Natural killer cell (primary cell): ENCODE results near the gene SCG3. TPM values are rescaled to one million over a fixed set of nuclear protein-coding genes. Genes with fewer than 3 reads are reported as not detected.

Experiments
- ATAC-seq, 3 donors: fragments of 150-1000 bp in 2 of 3; fragments of 200-7000 bp in 1 of 3; cut with Tn5 transposase; 1 replicate in 1 of 3; 2 replicates in 2 of 3; pipeline ENCODE4 v1.10.0; 2021; ENCODE audit warnings: mild to moderate bottlenecking in 2 of 3, moderate library complexity in 2 of 3
- DNase-seq, 2 donors: peaks; one replicate each; pipeline versions ENCODE4 v3.0.0 to v3.0.0-alpha.2; 2013 to 2021; ENCODE audit warnings: mixed read lengths in 1 of 2
- H3K27ac ChIP-seq: one replicate; pipeline ENCODE4 v1.5.1; 2013; ENCODE audit warnings: mild to moderate bottlenecking, low read length
- H3K27me3 ChIP-seq: one replicate; pipeline ENCODE4 v1.6.1; 2013; ENCODE audit warnings: low read length; ENCODE audit not compliant: control insufficient read depth, insufficient read depth
- H3K36me3 ChIP-seq: one replicate; pipeline ENCODE4 v1.6.1; 2013; ENCODE audit warnings: low read length; ENCODE audit not compliant: control insufficient read depth, insufficient read depth
- H3K4me1 ChIP-seq: one replicate; pipeline ENCODE4 v1.6.1; 2013; ENCODE audit warnings: low read length; ENCODE audit not compliant: control insufficient read depth, insufficient read depth
- H3K4me3 ChIP-seq: one replicate; pipeline ENCODE4 v1.5.1; 2013; ENCODE audit warnings: low read length
- H3K9me3 ChIP-seq: one replicate; pipeline ENCODE4 v1.6.1; 2013; ENCODE audit warnings: low read length; ENCODE audit not compliant: control insufficient read depth, insufficient read depth
- H3K27ac Mint-ChIP-seq, 2 donors: one replicate each; pipeline ENCODE4 v1.8.0; 2022; ENCODE audit warnings: mild to moderate bottlenecking in 2 of 2, mixed read lengths in 2 of 2, moderate library complexity in 1 of 2
- H3K27me3 Mint-ChIP-seq, 2 donors: one replicate each; pipeline ENCODE4 v1.8.0; 2022; ENCODE audit warnings: low read depth in 2 of 2, mixed read lengths in 2 of 2
- H3K36me3 Mint-ChIP-seq: one replicate; pipeline ENCODE4 v1.8.0; 2022; ENCODE audit warnings: mixed read lengths
- H3K4me1 Mint-ChIP-seq, 2 donors: one replicate each; pipeline ENCODE4 v1.8.0; 2022; ENCODE audit warnings: mixed read lengths in 2 of 2
- H3K4me3 Mint-ChIP-seq: one replicate; pipeline ENCODE4 v1.8.0; 2022; ENCODE audit warnings: mild to moderate bottlenecking, moderate library complexity, mixed read lengths
- H3K9me3 Mint-ChIP-seq, 2 donors: one replicate each; pipeline ENCODE4 v1.8.0; 2022; ENCODE audit warnings: mixed read lengths in 2 of 2
- CTCF ChIP-seq: fragments of 200-600 bp; IDR thresholded peaks from one replicate; pipeline ENCODE4 v1.8.0; 2022; ENCODE audit warnings: antibody characterized with exemption
- WGBS: methylation state at CpG from one replicate; pipeline ENCODE4 v1.1.7; 2013; ENCODE audit warnings: missing lambda C conversion rate; ENCODE audit not compliant: insufficient coverage; 5-methylcytosine and 5-hydroxymethylcytosine counted together
- intact Hi-C: fragments of 100-400 bp; cut with micrococcal nuclease; formaldehyde crosslinking; loops from one replicate; pipeline ENCODE4 v1.14.2; 2022
- total RNA-seq, 4 donors: library from RNA; stranded (reverse); fragments of 120-200 nt in 1 of 4; gene quantifications; one replicate each; pipeline versions ENCODE4 v1.2.3 to v1.2.4, GENCODE V29; 2013 to 2022

The SCG3 gene
- total RNA-seq, 3 donors from 2014 or later (not counting 1 experiment from before 2014, with no cell fraction given) = not detected

- intact Hi-C loops = no loop called here
- peaks cover 12% of the 10 kb centered on the region for H3K4me1 ChIP-seq
- peaks cover 10% of the 10 kb centered on the region for H3K27me3 ChIP-seq
- H3K27me3 Mint-ChIP-seq = peaks cover 53 to 73% of the 10 kb centered on the region in 2 donors
- no peaks in the 10 kb centered on the region for H3K9me3 ChIP-seq
- peaks cover 6 to 10% of the 10 kb centered on the region in 2 donors for H3K4me1 Mint-ChIP-seq
- 66% methylated on average over 4 of the region's 4 CpGs for WGBS
- no peak overlapping the region for H3K27ac ChIP-seq
- no peak for TF ChIP-seq CTCF
- DNase-seq = no peak
- no peaks in the 10 kb centered on the region for H3K36me3 Mint-ChIP-seq
- H3K9me3 Mint-ChIP-seq = no peaks in the 10 kb centered on the region
- H3K27ac Mint-ChIP-seq = no peak overlapping the region
- H3K36me3 ChIP-seq = no peaks in the 10 kb centered on the region
- ATAC-seq = no peak
- peak overlapping the region; percentile 83 for H3K4me3 Mint-ChIP-seq
- H3K4me3 ChIP-seq = no peak overlapping the region
Observed at GRCh38 chr15:51750186-51750585, 68.9 kb downstream of the SCG3 start.

- no peaks in the 10 kb centered on the region for H3K9me3 ChIP-seq
- peak within 1 kb of the TSS; percentile 48 for H3K4me3 ChIP-seq
- peaks cover 12% of the 10 kb centered on the region for H3K4me1 ChIP-seq
- Mint-ChIP-seq H3K27me3 (peaks cover 56 to 69% of the 10 kb centered on the region in 2 donors), H3K4me3 (peak within 1 kb of the TSS; percentile 83), H3K27ac (no peak within 1 kb of the TSS), H3K4me1 (peaks cover 6 to 10% of the 10 kb centered on the region in 2 donors), H3K9me3 (no peaks in the 10 kb centered on the region), H3K36me3 (no peaks in the 10 kb centered on the region)
- peaks cover 8% of the 10 kb centered on the region for H3K27me3 ChIP-seq
- no peak for TF ChIP-seq CTCF
- WGBS = 14% methylated on average over 65 of the region's 65 CpGs
- peak in 1 of 2 donors; percentile 69 for DNase-seq
- ATAC-seq = peak; percentile 58 to 76 (median 76)
- no peaks in the 10 kb centered on the region for H3K36me3 ChIP-seq
- intact Hi-C loops = no loop called here
- no peak within 1 kb of the TSS for H3K27ac ChIP-seq
Observed at GRCh38 chr15:51750792-51751696, 69.7 kb downstream of the SCG3 start, which contains the start of gene TMOD2. Gene TMOD2 (plus strand): TSS chr15:51751597. CDS start chr15:51766442, 14,845 bp downstream.

GRCh38 chr15:51751697-51752683 lies 70.7 kb downstream of the SCG3 start:
- Mint-ChIP-seq H3K4me3 (peak overlapping the region; percentile 82), H3K27me3 (peaks cover 55 to 64% of the 10 kb centered on the region in 2 donors), H3K4me1 (peaks cover 6 to 10% of the 10 kb centered on the region in 2 donors), H3K36me3 (no peaks in the 10 kb centered on the region), H3K9me3 (no peaks in the 10 kb centered on the region), H3K27ac (no peak overlapping the region)
- Histone ChIP-seq H3K27ac (no peak overlapping the region), H3K9me3 (no peaks in the 10 kb centered on the region), H3K36me3 (no peaks in the 10 kb centered on the region), H3K27me3 (peaks cover 8% of the 10 kb centered on the region), H3K4me3 (peak overlapping the region; percentile 30), H3K4me1 (peaks cover 12% of the 10 kb centered on the region)
- intact Hi-C loops = no loop called here
- DNase-seq = peak in 1 of 2 donors; percentile 37
- TF ChIP-seq CTCF = no peak
- 5% methylated on average over 71 of the region's 71 CpGs for WGBS
- ATAC-seq = peak; percentile 33 to 65 (median 47)
